Measurements from ENCODE around the gene NUDC.
"Not testable (repeated sequence)": the region's sequence is repeated elsewhere in the genome, so short reads cannot be mapped to it uniquely, and the experiment has no call there.

The NUDC gene

DNA sequence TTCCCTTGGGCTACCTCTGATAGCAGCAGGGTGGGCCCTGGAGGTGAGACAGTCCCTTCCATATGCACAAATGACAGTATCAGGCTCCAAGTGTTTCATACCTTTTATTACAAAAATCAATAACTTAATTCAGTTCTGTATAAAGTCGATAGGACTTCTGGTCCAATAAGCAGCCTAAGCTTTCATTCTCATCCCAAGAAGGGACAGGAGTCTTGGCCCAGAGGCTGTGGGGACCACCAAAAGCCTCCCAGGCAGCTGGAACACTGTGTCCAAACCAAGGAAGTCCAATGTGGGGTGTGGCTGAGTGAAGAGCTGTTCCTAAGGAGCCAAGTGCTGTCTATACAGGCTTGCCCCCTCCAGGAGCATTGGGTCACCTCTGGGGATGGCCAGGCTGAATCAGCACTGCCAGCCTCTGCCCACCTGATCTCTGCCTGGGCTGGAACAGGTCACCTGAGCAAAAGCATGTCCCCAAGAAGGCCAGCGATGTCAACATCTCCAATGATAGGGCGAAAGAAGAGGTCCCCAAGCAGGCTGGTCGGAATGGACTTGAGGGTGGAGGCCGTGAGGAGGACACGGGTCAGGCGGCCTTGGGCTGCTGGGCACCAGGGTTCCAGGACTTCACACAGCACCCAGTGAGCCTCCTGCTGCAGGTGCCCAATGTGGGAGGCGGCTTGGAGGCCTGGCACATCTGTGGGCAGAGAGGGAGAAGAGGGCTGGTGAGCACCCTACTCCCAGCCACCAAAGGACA lies 10.0 kb upstream of the NUDC start:
- no peak for DNase-seq (ENCODE audit: low spot score)

DNA sequence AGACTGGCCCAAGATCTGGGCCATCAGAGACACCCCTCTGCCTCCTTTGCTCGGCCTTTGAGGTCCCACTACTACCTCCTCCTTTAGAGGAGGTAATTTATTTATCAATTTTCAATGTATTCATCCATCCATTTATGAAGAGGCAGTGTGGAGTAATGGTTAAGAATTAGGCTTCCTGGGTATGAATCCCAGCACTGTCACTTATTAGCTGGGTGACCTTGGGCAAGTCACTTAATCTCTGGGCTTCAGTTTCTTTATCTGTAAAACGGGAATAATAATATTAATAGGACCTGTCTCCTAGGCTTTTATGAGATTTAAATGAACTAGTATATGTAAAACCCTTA lies 9.4 kb upstream of the NUDC start:
- DNase-seq (ENCODE audit: low spot score), result no peak

DNA sequence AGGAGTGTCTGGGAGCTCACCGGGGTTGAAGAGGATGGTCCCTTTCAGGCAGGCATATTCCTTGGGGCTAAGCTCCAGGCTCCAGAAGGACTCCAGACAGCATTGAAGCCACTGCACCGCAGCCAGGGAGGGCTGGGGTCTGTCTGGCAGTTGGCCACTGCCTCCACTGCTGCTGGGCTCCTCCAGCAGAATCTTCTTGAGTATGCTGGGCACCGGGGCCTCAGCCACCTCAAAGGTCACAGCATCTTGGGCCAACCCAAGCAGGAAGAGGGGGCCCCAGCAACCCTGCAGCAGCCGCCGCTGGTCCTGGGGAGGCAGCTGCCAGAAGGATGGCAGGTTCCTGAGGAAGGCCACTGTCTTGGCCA lies 8.2 kb upstream of the NUDC start:
- DNase-seq (ENCODE audit: low spot score), result no peak

DNA sequence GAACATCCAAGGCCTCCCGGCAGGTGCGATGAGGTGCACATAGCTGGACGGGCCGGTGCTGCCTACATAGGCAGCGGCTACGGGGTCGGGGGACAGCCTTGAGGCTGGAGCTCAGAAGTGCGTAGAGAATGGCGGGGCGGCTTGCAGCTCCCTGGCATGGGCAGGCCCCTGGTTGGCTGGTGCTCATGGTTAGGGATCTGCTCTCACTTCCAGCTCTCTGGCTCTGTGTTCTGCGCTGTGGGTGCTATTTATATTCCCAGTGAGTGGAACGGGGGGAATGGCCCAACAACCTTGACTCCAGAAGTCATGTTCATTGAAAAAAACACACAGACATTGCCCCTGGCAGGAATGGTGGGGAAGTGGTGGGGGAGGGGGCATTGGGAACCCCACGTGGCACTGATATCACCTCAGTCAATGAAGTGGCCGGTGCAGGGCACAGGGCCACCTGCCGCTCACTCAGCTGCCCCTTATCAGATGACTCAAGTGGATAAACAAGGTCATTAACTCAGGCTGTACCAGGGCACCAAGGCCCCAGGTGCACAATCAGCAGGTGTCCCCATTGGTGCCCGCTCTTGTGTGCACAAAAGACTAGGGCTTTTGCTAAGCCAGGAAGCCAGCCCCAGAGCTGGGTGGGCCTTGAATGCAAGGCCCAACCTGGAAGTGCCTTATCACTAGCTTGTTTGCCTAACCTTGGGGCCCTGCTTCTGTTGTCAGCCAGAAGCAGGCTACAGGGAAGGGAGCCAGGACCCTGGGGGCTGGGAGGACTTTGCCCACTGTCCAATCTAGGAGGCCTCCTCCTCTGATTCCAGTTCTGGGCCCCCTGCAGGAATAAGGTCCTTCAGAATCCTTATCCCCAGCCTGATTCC lies 7.6 kb upstream of the NUDC start, which contains the start of gene NR0B2:
Gene NR0B2 (minus strand): TSS at position 222 of the 866 bp plus-strand sequence. CDS start 35 bp downstream, at position 187.
- DNase-seq (ENCODE audit: low spot score), result peak; percentile 42

DNA sequence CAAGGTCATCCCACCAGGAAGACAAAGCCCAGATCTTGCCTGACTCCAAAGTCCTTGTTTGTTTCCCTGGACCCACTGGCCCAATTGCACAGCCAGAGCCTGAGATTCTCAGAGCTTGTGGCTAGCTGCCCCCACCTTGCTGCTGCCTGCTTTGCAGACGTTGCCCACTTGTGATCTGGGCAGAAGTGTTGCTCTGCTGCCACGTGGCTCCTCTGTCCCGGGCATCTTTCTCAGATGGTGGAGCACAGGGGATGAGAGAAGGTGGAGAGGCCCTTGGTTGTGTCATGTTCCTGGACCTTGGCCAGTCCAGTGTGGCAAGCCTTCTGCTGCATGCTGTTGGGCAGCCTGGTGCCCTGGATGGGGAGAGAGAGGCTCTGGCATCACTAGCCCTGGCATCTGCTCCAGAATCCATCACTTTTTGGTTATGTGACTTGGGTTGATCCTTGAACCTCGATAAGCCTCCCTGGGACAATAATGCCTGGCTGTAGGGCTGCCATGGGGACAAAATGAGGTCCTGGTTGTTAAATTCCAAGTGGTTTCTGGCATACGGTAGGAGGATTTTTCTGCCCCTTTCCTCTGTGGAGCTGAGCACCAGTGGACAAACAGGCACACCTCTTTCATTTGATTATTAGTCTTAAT lies 6.2 kb upstream of the NUDC start:
- no peak for DNase-seq (ENCODE audit: low spot score)

DNA sequence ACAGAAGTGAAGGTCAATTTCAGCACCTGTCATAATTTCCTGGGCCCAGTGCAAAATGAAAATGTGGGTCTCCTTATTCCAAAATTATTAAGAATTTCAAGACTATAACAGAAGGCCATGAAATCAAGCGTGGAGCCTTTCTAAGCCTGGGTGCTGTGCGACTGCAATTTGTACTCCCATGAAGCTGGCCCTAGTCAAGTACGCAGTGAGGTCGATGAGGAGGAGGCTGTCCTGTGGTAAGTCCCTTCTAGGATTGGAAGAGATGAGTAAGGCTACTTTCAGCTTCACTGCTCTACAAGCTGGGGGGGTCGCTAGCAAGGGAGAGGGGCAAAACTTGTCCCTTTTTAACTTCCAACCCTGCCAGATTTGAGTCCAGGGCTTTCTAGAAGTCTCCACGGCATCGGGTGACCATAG lies 410 bp upstream of the NUDC start:
- no peak for DNase-seq (ENCODE audit: low spot score)

DNA sequence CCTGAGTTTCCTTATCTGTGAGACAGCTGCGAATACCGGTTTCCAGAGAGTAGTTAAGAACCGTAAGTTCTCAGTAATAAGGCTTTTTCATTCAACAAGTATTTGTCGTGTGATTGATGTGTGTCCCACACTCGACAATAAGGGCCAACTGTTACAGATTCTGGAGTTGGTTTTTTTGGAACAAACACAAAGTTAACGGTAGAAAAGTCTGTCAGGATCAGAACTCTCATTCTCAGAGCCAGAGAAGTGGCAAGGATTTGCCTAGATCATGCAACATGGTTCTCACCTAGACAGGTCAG lies 837 bp downstream of the NUDC start:
- DNase-seq (ENCODE audit: low spot score), result no peak

DNA sequence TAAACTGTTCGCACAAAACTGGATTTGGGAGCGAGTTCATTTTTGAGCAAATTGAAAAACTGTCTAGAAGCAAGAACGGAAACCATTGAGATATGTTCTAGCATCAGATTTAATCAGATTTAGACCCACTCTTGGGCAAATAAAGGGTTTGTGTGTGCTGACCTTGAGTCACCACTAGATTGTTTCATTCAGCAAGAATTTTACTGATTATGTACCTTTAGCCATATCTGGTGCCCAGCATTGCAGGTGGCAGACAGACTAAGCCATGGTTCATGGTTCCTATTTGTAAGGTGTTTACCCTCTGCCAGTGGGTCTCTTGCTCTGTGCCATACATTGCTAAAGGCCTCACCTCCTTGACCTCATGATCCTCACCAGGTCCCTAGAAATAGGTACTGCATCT lies 1.4 kb downstream of the NUDC start:
- DNase-seq (ENCODE audit: low spot score), result no peak

DNA sequence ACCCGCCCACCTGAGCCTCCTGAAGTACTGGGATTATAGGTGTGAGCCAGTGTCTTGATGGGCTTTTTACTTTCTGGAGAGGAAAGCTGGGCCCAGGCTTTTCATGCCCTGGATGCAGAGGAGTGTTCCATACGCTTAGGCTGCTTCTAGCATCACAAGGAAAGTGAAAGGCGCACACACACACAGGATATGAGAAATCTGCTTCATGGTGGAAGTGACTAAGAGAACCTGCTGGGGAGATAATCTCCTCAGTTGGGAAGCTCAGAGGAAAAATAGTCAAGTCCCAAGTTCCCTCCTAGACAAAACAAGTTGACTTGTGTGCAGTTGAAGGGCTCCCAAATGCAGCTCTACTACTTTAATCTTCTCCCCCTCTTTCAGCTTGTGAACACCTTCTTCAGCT lies 2.2 kb downstream of the NUDC start:
- no peak for DNase-seq (ENCODE audit: low spot score)

DNA sequence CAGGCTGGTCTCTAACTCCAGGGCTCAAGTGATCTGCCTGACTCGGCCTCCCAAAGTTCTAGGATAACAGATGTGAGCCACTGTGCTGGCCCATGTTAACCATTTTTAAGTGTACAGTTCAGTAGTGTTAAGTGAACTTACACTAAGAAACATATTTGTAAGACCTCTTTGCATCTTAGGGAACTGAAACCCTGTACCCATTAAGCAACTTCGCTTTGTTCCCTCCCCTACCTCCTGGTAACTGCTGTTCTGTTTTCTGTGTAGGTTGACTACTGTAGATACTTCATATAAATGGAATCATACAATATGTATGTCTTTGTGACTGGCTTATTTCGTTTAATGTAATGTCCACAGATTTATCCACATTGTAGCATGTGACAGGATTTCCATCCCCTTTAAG lies 11.0 kb downstream of the NUDC start:
- DNase-seq (ENCODE audit: low spot score), result no peak

DNA sequence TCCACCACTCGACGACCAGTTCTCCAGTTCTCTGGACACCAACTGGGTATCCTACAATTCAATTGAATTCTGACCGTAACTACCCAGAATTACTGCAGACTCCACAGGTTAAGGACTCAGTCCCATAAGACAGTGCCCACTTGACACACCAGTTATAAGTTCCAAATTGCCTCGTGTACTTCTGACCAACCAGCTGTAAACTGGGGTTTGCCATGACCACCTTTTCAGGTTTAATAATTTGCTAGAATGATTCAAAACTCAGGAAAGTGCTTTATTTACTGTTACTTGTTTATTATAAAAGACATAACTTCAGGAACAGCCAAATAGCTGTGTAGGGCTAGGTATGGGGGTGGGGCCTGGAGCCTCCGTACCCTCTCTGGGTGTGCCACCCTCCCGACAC lies 15.3 kb downstream of the NUDC start:
- DNase-seq (ENCODE audit: low spot score), result no peak

DNA sequence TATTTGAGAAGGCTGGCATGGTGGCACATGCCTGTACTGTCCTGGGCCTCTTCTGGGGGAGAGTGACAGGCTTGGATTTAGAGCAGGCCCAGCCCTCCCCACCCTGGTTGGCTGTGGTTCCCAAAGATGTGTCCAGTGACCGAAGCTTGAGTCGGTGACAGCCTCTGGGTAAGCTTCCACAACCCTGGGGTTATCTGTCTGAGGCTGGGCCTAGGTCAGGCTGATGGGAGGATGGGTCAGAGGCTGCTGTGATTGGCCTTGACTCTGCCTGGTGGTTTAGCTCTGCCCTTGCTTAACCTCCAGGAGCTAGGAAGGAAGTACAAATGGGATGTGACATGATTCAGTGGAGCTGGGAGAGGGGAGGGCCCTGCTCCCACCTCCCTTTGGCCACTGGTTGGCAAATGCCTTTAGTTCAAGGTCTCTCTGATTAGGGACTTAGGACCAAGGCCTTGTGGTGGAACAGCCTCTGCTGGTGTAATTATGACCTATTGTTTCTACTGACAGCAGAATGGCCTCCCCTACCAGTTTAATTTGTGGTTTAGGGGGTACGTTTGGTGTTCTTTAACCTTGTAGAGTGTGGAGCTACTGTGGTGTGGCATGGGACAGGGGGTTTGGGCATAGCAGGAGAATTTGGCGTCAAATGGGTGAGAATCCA lies 16.6 kb downstream of the NUDC start:
- no peak for DNase-seq (ENCODE audit: low spot score)

DNA sequence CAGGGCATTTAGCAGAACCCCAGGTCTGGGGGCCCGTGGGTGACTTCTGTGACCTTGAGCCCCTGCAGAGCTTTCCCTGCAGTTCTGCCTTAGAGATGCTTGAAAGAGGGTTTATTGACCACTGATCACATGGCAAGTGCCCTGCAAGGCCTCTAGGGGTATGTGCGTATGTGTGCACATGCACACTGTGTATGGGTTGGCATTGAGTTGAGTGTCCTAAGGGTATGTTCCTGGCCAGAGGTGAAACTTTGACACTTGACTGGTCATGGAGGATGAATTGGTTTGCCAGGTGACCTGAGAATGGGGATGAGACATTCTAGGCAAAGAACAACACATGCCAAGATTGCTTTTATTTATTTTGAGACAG lies 17.1 kb downstream of the NUDC start:
- no peak for DNase-seq (ENCODE audit: low spot score)

DNA sequence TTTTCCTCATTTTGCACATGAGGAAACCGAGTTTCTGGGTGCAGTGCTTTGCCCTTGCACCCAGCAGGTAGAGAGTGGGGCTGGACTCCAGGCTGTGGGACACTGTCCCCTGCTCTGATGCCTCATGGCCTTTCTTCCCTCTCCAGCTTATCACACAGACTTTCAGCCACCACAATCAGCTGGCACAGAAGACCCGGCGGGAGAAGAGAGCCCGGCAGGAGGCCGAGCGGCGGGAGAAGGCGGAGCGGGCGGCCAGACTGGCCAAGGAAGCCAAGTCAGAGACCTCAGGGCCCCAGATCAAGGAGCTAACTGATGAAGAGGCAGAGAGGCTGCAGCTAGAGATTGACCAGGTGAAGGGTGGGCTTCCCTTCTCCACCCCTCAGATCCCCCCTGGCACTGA lies 19.8 kb downstream of the NUDC start:
- DNase-seq (ENCODE audit: low spot score), result no peak

DNA sequence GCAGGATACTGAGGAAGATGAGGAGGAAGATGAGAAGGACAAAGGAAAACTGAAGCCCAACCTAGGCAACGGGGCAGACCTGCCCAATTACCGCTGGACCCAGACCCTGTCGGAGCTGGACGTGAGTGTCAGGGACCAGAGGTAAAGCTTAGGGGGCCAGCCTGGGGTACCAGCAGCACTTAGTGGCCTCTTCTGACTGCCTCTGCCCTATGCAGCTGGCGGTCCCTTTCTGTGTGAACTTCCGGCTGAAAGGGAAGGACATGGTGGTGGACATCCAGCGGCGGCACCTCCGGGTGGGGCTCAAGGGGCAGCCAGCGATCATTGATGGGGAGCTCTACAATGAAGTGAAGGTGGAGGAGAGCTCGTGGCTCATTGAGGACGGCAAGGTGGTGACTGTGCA lies 21.1 kb downstream of the NUDC start:
- DNase-seq (ENCODE audit: low spot score), result no peak

DNA sequence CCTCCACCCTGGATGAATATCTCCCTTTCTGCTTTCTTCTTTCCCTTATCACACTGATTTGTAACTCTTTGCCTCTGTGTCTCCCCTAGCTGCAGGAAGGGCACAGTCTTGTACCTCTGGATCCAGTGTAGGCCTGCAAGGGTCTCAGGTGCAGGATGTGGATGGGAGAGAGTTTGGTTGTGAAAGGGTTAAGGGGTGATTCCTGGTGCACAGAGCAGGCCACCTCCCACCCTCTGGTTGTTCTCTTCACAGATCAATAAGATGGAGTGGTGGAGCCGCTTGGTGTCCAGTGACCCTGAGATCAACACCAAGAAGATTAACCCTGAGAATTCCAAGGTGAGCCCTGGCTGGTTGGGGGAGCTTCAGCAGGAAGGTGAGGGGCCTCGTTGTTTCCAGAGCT lies 23.6 kb downstream of the NUDC start:
- no peak for DNase-seq (ENCODE audit: low spot score)

DNA sequence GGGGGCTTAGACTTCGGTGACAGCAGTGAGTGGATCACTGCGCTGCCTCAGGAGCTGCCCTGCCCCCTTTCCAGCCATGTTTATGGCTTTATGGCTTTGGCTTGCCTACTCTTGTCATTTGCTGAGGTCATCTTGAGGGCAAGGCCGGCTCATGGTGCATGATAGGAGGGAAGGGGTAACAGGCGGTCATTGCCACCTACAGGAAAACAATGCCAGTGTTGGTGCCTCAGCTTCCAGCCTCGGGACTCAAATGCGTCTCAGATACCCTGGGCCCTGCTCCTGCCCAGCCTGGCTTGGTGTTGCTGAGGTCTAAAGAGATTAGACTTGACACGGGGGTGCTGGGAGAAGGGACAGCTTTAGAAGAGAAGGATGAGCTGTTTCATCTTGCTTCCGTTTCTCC lies 24.2 kb downstream of the NUDC start:
- DNase-seq (ENCODE audit: low spot score), result no peak

DNA sequence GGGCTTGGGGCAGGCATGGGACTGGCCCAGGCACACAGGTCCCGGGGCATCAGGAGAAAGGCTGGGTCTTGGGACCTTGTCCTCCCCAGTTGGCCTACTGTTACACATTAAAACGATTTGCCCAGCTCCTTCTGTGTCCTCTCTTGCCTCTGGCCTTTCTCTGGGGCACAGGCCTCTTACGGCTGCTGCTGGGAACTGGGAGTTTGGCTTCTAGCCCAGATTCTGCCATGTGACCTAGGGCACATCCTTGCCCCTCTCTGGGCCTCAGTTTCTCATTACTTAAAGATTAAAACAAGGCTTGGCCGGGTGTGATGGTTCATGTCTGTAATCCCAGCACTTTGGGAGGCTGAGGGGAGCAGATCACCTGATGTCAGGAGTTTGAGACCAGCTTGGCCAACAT lies 24.7 kb downstream of the NUDC start:
- no peak for DNase-seq (ENCODE audit: low spot score)

DNA sequence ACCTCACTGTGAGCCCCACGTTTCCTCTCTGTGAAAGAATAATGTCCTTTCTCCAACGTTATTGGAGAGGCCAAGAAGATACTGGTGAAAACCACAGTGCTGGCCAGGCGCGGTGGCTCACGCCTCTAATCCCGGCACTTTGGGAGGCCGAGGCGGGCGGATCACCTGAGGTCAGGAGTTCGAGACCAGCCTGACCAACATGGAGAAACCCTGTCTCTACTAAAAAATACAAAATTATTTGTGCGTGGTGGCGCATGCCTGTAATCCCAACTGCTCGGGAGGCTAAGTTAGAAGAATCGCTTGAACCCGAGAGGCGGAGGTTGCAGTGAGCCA lies 27.1 kb downstream of the NUDC start:
- not testable (repeated sequence) for DNase-seq (ENCODE audit: low spot score)

DNA sequence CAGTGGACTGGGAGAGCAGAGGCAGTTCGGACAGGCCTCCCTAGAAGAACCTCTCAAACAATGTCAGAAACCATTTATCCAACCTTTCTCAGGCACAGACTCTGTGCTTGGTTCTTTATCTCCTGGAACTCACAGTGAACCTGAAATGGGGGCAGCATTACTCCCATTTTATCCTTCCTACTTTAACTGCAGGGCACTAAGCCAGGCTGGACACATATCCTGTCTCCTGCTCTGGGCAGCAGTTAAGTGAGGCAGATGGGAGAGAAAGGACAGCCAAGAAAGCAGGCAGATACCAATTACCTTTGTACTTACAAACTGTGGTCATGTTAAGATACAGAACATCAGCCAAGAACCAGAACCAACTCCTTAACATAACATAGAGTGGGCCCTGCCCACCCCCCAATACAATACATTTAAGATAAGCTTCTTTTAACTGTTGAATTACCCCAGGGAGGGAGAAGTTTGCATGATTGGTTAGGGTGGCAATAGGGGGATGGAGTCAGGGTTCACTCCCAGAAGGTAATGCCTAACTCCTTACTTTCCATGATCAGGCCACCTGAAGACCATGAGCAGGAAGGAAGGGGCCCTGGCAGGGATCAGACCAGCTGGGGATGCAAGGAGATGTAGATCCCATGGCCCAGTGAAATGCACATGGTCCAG lies 27.9 kb downstream of the NUDC start:
- DNase-seq (ENCODE audit: low spot score), result no peak

DNA sequence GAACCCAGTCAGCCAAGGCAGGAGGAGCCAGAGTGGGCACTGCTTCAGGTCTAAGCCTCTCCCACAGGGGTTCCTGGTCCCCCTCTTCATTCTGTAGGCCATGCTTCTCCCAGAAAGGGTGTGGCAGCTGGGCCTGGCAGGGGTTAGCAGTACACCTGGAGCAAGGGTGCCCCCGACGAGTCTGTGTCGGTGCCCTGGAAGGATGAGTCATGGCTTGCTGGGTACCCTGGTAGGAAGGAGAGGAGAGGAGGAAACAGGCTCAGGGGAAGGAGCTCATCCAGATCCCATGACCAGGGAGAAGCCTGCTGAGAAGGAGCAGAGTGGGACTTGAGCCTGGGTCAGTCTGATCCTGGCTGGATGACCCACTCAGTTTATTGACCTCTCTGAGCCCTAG lies 28.4 kb downstream of the NUDC start:
- DNase-seq (ENCODE audit: low spot score), result no peak

DNA sequence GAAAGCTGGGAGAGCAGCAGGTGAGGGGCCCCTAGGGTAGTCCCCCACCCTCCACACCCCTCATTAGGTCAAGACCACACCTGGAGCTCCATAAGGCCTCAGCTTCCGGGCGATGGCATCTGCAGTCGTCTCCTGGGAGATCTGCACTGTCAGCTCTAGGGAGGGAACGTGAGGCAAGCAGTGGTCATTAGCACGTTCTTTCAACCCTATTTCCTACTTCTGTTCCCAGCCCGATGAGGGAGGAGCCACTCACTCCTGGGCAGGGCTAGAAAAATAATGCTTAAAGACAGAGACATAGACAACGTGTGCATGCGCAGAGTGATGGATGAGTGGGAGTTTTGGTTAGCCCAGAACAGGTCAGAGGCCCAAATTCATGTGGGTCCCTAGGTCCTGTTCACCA lies 29.1 kb downstream of the NUDC start:
- no peak for DNase-seq (ENCODE audit: low spot score)
